Esophagus squamous epithelium (tissue), 5 donors: ENCODE data around the gene AK2. TPM values are rescaled to one million over a fixed set of nuclear protein-coding genes. Genes with fewer than 3 reads are reported as not detected.

Experiments
- DNase-seq: peaks from one replicate; lab custom pipeline; 2025; lab: John Stamatoyannopoulos, UW
- H3K27ac ChIP-seq, 4 donors: fragments of 200-600 bp; sonication (generic); one replicate each; pipeline ENCODE4 v1.5.1; 2016 to 2019; ENCODE audit warnings: mild to moderate bottlenecking in 1 of 4
- H3K27me3 ChIP-seq, 4 donors: fragments of 200-600 bp; sonication (generic); 1 replicate in 3 of 4; 2 replicates in 1 of 4; pipeline versions ENCODE4 v1.5.1 to v1.6.0; 2017 to 2021; ENCODE audit warnings: antibody characterized with exemption in 1 of 4
- H3K36me3 ChIP-seq, 3 donors: fragments of 200-600 bp; sonication (generic); one replicate each; pipeline ENCODE4 v1.5.1; 2016 to 2019
- H3K4me1 ChIP-seq, 3 donors: fragments of 200-600 bp; sonication (generic); one replicate each; pipeline ENCODE4 v1.5.1; 2017 to 2019
- H3K4me3 ChIP-seq, 4 donors: fragments of 200-600 bp; sonication (generic); 1 replicate in 3 of 4; 2 replicates in 1 of 4; pipeline ENCODE4 v1.5.1; 2016 to 2019; ENCODE audit warnings: mild to moderate bottlenecking in 2 of 4, moderate library complexity in 1 of 4
- H3K9me3 ChIP-seq, 3 donors: fragments of 200-600 bp; sonication (generic); one replicate each; pipeline ENCODE4 v1.5.1; 2016 to 2019
- POLR2A ChIP-seq, 4 donors: fragments of 450-650 bp; IDR thresholded peaks; one replicate each; pipeline ENCODE4 v1.6.1; 2017; ENCODE audit warnings: antibody characterized with exemption in 4 of 4, mild to moderate bottlenecking in 4 of 4, moderate library complexity in 3 of 4
- WGBS, 2 donors: methylation state at CpG; one replicate each; pipeline ENCODE4 v1.1.5; 2018; 5-methylcytosine and 5-hydroxymethylcytosine counted together
- intact Hi-C: fragments of 100-400 bp; cut with DNase I; formaldehyde crosslinking; loops from one replicate; pipeline ENCODE4 v1.15.0; 2022
- total RNA-seq, 4 donors: library from RNA; depleted of rRNA; stranded (reverse); fragments of >200 nt; gene quantifications; one replicate each; pipeline ENCODE4 v1.1.0, GENCODE V29; 2016
- TF ChIP-seq, protein P1 (sequence below), 6 experiments: fragments of 450-650 bp in 4 of 6; fragments of 200-600 bp in 2 of 6; sonication (generic) in 2 of 6; IDR thresholded peaks; one replicate each; pipeline ENCODE4 v1.5.1; 2016 to 2019; ENCODE audit warnings: antibody characterized with exemption in 6 of 6, mild to moderate bottlenecking in 4 of 6, moderate library complexity in 4 of 6
- donor health status: DM: yes; HTN: yes; CAD: no.

The AK2 gene
- total RNA-seq, 4 donors from 2014 or later: 126 to 167 (median 151) TPM

DNA sequence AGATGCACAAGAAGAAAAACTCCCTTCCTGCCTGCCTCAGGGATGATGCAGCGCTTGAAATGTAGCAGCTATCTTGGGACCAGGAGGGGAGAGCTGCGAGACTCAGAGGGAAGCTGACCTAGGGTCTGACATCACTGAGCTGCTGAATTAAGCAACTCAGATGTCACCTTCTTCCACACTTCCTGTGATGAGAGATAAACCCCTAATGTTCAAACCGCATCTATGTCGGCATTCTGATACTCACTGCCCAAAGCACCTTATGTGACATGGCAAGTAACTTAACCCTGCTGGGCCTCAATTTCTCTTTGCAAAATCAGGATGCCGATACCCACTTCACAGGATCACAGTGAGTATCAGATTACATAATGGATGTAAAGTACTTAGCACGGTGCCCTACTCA is 9.1 kb upstream of the AK2 start:
- Histone ChIP-seq H3K4me3 (no peak overlapping the region), H3K36me3 (no peaks in the 10 kb centered on the region), H3K9me3 (no peaks in the 10 kb centered on the region), H3K27me3 (no peaks in the 10 kb centered on the region), H3K27ac (no peak overlapping the region), H3K4me1 (peaks cover 0 to 5% (median 0%) of the 10 kb centered on the region in 3 donors)
- intact Hi-C loops: no loop called here
- no peak for TF ChIP-seq POLR2A (IDR thresholded peaks at IDR 0.05)
- TF ChIP-seq, protein P1, sequence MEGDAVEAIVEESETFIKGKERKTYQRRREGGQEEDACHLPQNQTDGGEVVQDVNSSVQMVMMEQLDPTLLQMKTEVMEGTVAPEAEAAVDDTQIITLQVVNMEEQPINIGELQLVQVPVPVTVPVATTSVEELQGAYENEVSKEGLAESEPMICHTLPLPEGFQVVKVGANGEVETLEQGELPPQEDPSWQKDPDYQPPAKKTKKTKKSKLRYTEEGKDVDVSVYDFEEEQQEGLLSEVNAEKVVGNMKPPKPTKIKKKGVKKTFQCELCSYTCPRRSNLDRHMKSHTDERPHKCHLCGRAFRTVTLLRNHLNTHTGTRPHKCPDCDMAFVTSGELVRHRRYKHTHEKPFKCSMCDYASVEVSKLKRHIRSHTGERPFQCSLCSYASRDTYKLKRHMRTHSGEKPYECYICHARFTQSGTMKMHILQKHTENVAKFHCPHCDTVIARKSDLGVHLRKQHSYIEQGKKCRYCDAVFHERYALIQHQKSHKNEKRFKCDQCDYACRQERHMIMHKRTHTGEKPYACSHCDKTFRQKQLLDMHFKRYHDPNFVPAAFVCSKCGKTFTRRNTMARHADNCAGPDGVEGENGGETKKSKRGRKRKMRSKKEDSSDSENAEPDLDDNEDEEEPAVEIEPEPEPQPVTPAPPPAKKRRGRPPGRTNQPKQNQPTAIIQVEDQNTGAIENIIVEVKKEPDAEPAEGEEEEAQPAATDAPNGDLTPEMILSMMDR (IDR thresholded peaks at IDR 0.05): no peak
- WGBS, 2 donors: 61 to 76% methylated on average over 6 of the region's 6 CpGs
- no peak for DNase-seq

DNA sequence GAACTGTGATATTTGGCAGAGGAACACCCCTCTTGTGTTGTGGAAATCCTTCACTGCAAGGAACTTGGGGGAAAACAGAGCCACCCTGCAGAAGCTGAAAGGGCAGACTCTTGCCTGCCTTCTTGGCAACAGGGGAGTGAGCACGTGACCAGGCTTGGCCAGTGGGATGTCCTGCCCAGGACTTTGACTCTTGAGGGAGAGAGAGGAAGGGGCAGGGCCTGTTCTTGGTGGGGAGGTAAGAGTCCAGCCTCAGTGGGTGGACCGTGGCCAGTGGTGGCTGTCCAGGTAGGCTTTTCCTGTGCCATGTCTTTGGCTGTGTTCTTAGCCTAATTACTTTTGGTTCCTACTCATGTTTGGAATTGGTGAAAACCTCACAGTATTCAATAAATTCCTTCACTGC is 8.6 kb upstream of the AK2 start:
- Histone ChIP-seq H3K27me3 (no peaks in the 10 kb centered on the region), H3K36me3 (no peaks in the 10 kb centered on the region), H3K4me1 (no peaks in the 10 kb centered on the region), H3K9me3 (no peaks in the 10 kb centered on the region), H3K27ac (no peak overlapping the region), H3K4me3 (no peak overlapping the region)
- DNase-seq: no peak
- intact Hi-C loops: no loop called here
- WGBS, 2 donors: 60% methylated on average over 2 of the region's 2 CpGs; no CpG with 5 or more reads in 1 of the 2 donors
- TF ChIP-seq POLR2A (IDR thresholded peaks at IDR 0.05): no peak
- TF ChIP-seq, protein P1 (IDR thresholded peaks at IDR 0.05): no peak

DNA sequence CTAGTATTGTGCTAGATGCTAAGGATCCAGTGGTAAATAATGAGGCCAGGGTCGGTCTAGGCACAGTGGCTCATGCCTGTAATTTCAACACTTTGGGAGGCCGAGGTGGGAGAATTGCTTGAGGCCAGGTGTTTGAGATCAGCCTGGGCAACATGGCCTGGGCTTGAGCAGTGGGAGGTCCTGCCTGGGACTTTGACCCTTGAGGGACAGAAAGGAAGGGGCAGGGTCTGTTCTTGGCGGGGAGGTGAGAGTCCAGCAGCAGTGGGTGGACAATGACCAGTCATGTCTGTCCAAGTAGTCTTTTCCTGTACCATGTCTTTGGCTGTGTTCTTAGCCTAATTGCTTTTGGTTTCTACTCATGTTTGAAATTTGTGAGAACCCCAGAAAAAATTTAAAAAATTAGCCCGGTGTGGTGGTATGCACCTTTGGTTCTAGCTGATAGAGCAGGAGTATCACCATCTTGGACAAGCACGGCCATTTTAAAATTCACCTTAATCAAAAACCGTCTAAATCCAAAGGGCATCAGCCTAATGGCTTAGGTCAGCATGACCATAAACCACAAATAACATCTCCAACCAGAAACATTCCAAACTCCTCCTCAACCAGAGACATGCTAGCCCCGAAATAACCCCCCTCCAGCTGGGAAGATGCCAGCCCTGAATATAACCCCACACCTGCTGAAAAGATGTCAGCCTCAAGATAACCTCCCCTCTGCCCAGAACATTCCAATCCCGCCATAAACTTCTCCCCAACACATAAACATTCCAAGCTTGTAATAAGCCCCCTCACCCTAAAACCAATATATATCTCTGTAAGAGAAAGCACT is 6.8 kb upstream of the AK2 start:
- H3K4me1 ChIP-seq: no peaks in the 10 kb centered on the region
- no peaks in the 10 kb centered on the region for H3K36me3 ChIP-seq
- H3K27ac ChIP-seq: no peak overlapping the region
- TF ChIP-seq POLR2A (IDR thresholded peaks at IDR 0.05): no peak
- TF ChIP-seq, protein P1 (IDR thresholded peaks at IDR 0.05): no peak
- no peak overlapping the region for H3K4me3 ChIP-seq
- no peak for DNase-seq
- WGBS, 2 donors: 80 to 86% methylated on average over 8 of the region's 8 CpGs
- H3K9me3 ChIP-seq: no peaks in the 10 kb centered on the region
- no peaks in the 10 kb centered on the region for H3K27me3 ChIP-seq
- intact Hi-C loops: no loop called here

DNA sequence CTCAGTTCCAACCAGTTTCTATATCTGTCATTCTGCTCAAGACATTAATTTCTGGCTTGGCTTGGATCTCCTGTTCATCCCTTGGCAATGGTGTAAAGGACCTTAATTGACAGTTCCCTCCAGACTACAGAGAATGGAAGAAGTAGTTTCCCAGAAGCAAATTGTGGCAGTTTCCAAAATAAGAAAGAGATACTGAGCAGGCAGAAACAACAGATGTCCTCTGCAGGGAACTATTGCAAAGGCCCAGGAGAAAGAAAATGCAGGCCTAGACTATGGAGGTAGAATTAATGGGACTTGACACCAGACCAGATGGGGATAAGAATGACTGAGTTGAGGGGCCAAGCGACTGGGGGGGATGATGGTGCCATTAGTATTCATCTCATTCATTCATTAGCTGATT is 6.1 kb upstream of the AK2 start:
- H3K36me3 ChIP-seq: no peaks in the 10 kb centered on the region
- no peaks in the 10 kb centered on the region for H3K9me3 ChIP-seq
- TF ChIP-seq, protein P1 (IDR thresholded peaks at IDR 0.05): no peak
- TF ChIP-seq POLR2A (IDR thresholded peaks at IDR 0.05): no peak
- H3K27ac ChIP-seq: no peak overlapping the region
- WGBS, 2 donors: 78 to 100% methylated on average over 1 of the region's 1 CpG
- H3K4me1 ChIP-seq: no peaks in the 10 kb centered on the region
- no peak overlapping the region for H3K4me3 ChIP-seq
- no peaks in the 10 kb centered on the region for H3K27me3 ChIP-seq
- DNase-seq: no peak
- intact Hi-C loops: no loop called here

DNA sequence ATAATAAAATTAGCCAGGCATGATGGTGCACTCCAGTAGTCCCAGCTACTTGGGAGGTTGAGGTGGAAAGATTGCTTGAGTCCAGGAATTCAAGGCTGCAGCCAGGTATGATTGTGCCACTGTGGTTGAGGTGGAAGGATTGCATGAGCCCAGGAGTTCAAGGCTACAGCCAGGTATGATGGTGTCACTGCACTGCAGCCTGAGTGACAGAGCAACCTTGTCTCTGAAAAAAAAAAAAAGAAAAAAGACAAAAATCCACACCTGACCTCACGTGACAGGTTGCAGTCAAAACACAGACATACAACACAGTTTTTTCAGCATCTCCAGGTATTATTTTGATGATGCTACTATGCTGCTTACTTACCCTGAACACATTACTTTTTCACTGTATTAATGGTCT is 4.3 kb upstream of the AK2 start:
- no peaks in the 10 kb centered on the region for H3K36me3 ChIP-seq
- H3K27ac ChIP-seq: no peak overlapping the region
- TF ChIP-seq, protein P1 (IDR thresholded peaks at IDR 0.05): no peak
- no peak for TF ChIP-seq POLR2A (IDR thresholded peaks at IDR 0.05)
- WGBS, 2 donors: 54 to 78% methylated on average over 1 of the region's 1 CpG
- H3K4me1 ChIP-seq: peaks cover 0 to 8% (median 0%) of the 10 kb centered on the region in 3 donors
- no peaks in the 10 kb centered on the region for H3K9me3 ChIP-seq
- H3K27me3 ChIP-seq: no peaks in the 10 kb centered on the region
- no peak for DNase-seq
- intact Hi-C loops: no loop called here
- no peak overlapping the region for H3K4me3 ChIP-seq
